HG02885 (cell line): Measurements from ENCODE around the gene PXMP2.
A peak's percentile ranks its signal among the peaks of the same experiment; 100 is the strongest.
"Not testable (repeated sequence)": the region's sequence is repeated elsewhere in the genome, so short reads cannot be mapped to it uniquely, and the experiment has no call there.

ENCODE experiments used
- ATAC-seq: cut with Tn5 transposase; IDR thresholded peaks from one replicate; pipeline ENCODE4 v1.9.1; 2021; ENCODE audit warnings: mild to moderate bottlenecking; ENCODE audit not compliant: unreplicated experiment, poor library complexity

The PXMP2 gene

GRCh38 chr12:132689227-132689626 lies 1.8 kb downstream of the PXMP2 start:
- ATAC-seq = no peak

DNA sequence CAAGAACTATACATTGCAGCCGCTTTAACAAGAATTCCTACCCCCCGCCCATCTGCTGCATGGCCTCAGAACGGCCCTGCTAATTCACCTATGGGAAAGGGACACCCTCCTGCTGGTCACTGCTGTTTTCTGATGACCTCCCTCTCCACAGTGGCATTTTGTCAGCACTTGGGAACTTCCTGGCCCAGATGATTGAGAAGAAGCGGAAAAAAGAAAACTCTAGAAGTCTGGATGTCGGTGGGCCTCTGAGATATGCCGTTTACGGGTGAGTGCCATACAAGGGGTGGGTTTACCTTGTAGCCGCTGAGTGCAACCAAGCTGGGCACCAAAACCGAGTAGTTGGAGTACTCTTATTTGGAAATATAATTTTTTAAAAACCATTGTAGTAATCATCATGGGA lies 2.7 kb downstream of the PXMP2 start:
- no peak for ATAC-seq

GRCh38 chr12:132692030-132692429 lies 4.6 kb downstream of the PXMP2 start:
- not testable (repeated sequence) for ATAC-seq

- ATAC-seq = not testable (repeated sequence)
Observed at GRCh38 chr12:132694888-132695287, 7.5 kb downstream of the PXMP2 start.

- no peak for ATAC-seq
Observed at GRCh38 chr12:132695431-132695830, 8.0 kb downstream of the PXMP2 start.

DNA sequence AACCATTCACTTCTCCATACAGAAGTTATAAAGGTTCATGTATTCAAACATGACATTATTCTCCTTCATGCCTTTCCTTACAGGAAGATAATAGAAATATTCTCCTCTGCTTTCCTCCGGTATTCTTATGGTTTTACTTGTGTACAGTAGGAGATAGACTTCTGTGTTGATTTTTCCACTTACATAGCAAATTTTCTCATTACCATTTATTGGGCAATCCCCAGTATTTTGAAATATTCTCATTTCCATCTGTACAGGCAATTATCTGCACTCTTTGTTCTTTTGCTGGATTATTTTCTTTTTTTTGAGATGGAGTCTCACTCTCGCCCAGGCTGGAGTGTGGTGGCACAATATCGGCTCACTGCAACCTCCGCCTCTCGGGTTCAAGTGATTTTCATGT lies 11.0 kb downstream of the PXMP2 start:
- no peak for ATAC-seq

- no peak for ATAC-seq
Observed at GRCh38 chr12:132700212-132700822, 12.9 kb downstream of the PXMP2 start.

- no peak for ATAC-seq
Observed at GRCh38 chr12:132702640-132703039, 15.3 kb downstream of the PXMP2 start.

DNA sequence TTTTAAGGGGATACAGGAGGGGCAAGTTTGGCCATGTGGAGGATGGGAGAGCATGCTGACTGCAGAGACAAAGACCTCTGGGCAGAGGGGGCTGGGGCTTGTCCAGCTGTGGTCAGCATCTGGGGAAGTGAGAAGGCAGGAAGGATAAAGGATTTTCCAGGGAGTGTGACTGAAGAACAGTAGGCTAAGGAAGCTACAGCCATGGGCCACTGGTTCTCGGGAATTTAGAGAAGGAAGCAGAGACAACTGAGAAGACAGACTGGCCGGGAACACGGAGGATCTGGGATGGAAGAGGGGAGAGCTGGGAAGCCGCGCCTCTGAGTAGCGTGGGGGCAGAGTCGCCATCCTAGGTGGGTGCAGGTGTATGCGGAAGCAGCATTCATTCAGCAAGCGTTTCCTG lies 16.3 kb downstream of the PXMP2 start:
- ATAC-seq = no peak

GRCh38 chr12:132707241-132707640 lies 19.9 kb downstream of the PXMP2 start:
- no peak for ATAC-seq

DNA sequence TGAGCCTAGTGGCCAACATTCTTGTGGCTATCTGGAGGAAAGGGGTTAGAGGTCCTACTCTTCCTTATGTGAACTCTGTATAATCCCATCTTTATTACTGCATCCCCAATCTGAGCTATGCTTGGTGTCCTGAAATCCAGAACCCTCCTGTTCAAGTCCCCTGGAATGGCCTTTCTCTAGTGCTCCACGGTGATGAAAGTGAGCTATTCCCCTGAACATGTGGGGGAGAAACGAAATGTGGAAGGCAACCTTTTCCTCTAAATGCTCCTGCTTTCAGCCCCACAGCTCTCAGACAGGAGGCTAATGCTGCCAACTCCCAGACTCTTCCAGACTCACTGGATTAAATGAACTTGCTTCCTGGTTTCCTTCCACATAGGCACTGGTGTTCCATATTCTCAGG lies 20.8 kb downstream of the PXMP2 start:
- ATAC-seq = no peak

DNA sequence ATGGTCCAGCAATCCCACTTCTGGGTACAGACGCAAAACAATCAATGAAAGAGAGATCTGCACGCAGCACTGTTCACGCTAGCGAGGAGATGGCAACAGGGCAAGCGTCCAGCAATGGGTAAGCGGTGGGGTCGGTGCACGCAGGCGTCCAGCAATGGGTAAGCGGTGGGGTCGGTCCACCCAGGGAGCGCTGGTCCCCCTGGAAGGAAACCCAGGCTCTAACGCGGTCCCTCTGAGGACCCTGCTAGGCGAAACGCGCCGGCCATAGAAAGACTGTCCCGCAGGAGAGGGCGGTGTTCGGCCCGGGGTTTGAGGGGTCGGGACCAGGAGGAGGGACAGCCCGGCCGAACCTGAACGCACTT lies 22.6 kb downstream of the PXMP2 start:
- ATAC-seq = peak; percentile 26

DNA sequence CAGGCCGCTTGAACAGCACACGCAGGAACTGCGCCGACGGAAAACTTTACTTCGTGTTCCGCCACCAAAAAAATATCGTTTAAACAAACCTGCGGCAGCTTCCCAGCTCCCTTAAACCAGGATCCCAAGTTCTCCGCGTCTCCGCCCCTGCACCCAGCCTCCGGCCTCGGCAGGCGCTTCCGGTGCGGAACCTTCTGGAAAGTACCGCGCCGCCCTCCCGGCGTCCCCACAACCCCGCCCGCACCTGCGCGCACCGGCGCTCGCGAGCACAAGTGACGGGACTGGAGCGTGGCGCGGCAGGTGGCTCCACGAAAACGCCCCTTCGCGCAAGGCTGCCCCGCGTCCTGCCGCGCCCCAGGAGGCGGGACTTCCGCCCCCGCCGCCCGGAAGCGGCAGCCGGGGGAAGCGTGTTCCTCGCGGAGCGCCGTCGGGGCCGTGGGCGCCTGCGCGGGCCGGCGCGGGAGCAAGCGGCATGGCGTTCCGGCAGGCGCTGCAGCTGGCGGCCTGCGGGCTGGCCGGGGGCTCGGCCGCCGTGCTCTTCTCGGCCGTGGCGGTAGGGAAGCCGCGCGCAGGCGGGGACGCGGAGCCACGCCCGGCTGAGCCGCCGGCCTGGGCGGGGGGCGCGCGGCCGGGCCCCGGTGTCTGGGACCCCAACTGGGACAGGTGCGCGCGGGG lies 23.2 kb downstream of the PXMP2 start, which contains the start of gene PGAM5:
TSS of gene PGAM5 (plus strand) at position 438 of the 675 bp plus-strand sequence. CDS start at position 473, 35 bp downstream.
- peak; percentile 87 for ATAC-seq

DNA sequence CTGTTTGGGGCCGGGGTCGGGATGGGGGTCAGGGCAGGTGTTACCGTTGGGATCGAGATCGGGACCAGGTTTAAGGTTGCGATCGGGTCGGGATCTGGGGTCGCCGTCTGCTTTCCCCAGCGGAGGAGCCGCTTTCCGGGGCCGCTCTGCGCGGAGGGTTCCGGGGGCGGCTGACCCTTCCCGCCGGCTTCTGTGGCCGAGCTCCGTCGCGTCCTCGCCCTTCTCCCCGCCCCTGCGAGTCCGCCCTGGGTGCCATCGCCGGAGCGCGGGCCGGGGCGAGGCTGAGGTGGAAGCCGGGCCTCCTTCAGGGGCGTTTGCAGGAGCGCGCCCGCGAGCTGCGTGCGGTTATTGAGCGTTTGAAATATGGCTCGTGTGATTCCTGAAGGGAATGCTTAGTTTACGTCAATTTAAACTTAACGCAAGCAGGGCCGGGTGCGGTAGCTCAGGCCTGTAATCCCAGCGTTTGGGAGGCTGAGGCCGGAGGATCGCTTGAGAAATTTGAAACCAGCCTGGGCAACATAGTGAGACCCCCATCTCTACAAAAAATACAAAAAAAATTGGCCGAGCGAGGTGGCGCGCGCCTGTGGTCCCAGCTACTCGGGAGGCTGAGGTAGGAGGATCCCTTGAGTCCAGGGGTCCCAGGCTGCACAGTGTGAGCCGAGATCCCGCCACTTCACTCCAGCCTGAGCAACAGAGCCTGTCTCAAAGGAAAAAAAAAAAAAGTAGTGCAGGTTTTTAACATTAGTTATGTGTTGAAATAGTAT lies 23.9 kb downstream of the PXMP2 start:
- peak; percentile 18 for ATAC-seq

DNA sequence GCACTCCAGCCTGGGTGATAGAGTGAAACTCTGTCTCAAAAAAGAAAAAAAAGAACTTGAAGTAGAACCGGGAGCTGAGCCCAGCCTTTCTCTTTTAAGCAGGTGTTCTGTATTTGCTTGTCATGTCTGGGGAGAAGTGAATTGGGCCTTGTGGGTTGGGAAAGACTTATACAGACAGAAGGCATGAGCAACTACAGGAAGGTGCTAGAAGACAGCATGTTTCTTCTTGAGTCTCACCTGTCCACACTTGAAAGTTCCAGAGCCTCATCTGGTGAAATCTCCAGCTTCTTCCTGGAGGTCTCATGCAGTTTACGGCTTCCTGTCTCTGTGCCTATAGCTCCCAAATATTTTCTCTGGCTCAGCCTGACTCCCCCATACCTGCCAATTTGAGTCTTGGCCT lies 25.7 kb downstream of the PXMP2 start:
- ATAC-seq = no peak

- no peak for ATAC-seq
Observed at GRCh38 chr12:132715874-132716273, 28.5 kb downstream of the PXMP2 start.

GRCh38 chr12:132716356-132716755 lies 29.0 kb downstream of the PXMP2 start:
- no peak for ATAC-seq

GRCh38 chr12:132717011-132717410 lies 29.6 kb downstream of the PXMP2 start:
- ATAC-seq = no peak

DNA sequence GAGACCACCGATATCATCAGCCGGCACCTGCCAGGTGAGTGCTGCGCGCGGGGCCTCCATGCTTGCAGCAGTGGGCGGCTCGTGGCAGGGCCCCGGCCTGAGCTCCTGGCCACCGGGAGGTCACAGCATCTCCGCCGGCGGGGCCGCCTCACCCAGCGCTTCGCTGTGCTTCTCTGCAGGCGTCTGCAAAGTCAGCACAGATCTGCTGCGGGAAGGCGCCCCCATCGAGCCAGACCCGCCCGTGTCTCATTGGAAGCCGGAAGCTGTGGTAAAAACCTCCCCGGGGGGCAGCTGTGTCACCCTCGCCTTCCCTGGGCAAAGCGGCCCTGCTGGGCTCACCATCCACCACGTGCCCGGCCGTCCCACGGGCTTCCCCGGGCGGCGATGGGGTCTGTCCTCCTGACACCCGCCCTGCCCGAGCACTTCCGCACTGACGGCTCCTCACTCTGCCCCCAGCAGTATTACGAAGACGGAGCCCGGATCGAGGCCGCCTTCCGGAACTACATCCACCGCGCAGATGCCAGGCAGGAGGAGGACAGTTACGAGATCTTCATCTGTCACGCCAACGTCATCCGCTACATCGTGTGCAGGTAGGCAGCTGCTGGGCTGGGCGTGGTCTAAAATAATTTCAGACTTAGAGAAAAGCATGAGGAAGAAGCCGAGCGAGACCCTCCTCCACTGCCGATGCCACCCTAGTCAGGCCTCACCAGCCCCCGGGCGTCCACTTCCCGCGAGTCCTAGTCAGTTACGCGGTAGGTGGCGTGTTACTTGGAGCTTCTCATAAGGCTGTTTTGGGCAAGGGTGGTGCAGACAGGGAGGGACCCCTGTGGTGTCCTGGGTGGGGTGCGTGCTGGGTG lies 30.4 kb downstream of the PXMP2 start:
- ATAC-seq = no peak

GRCh38 chr12:132718644-132719043 lies 31.3 kb downstream of the PXMP2 start:
- no peak for ATAC-seq
